ENCODE measurements around the gene TSPOAP1.

DNA sequence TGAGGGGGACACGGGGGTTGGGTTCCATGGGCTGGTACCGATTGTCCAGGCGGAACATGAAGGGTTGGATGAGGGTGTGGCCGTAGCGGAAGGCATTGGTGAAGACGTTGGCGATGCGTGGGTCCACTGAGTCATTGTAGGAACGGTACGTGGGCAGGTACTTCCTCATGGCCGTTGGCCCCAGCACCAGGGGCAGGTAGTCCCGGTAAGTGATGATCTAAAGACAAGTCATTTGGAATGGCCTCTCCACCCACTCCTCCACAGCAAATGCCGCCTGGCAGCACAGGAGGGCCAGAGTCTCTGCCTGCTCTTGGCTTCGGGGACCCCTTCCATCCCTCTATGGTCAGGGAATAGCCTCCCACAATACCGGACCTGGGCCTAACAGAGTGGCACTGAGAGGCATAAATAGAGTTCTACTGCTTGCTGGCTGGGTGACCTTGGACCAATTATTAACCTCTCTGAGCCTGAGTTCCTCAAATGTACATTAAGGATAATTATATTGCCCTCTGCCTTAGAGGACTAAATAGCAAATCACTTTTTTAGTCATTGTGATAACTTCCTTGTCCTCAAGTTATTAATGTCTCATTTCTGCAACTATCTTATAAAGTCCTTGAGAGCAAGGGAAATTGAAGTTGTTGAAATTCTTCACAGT is 55.0 kb downstream of the TSPOAP1 start:
- TF ChIP-seq, protein P1, sequence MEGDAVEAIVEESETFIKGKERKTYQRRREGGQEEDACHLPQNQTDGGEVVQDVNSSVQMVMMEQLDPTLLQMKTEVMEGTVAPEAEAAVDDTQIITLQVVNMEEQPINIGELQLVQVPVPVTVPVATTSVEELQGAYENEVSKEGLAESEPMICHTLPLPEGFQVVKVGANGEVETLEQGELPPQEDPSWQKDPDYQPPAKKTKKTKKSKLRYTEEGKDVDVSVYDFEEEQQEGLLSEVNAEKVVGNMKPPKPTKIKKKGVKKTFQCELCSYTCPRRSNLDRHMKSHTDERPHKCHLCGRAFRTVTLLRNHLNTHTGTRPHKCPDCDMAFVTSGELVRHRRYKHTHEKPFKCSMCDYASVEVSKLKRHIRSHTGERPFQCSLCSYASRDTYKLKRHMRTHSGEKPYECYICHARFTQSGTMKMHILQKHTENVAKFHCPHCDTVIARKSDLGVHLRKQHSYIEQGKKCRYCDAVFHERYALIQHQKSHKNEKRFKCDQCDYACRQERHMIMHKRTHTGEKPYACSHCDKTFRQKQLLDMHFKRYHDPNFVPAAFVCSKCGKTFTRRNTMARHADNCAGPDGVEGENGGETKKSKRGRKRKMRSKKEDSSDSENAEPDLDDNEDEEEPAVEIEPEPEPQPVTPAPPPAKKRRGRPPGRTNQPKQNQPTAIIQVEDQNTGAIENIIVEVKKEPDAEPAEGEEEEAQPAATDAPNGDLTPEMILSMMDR (IDR thresholded peaks at IDR 0.05 in 4 of 5, conservative IDR thresholded peaks at IDR 0.05 in 1 of 5), result no peak
- no peak for TF ChIP-seq POLR2A (IDR thresholded peaks at IDR 0.05)

Measured in gastrocnemius medialis (tissue), 4 donors.